NCI-H1694 treated with DMSO at 0.1 percent for 48 hours (cell line): ENCODE results near the gene SLC52A1.
A peak's percentile ranks its signal among the peaks of the same experiment; 100 is the strongest.
"Not testable (repeated sequence)": the region's sequence is repeated elsewhere in the genome, so short reads cannot be mapped to it uniquely, and the experiment has no call there.

Experiments
- DNase-seq: peaks from one replicate; lab custom pipeline; 2025; lab: John Stamatoyannopoulos, UW

Gene SLC52A1

DNA sequence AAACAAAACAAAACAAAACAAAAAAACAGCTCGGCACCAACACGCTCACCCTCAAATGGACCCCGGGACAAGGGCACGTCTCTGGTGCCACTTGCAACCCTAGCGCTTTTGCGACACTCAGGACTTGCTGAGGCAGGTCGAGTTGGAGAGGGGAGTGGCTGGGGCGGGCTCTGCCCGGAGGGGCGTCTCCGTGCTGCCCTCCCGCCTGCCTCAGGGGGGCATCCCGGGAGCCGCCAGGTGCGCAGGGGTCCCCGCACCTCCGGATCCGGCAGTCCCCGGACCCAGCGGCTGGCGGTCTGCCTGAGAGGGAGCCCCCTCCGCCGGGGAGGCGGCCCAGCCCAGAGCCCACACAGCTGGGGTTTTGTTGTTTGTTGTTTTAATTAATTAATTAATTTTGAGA is at the start of gene SLC52A1:
SLC52A1 (minus strand) TSS at position 112 of the 400 bp plus-strand sequence. CDS start 820 bp downstream, outside the sequence.
- no peak for DNase-seq

DNA sequence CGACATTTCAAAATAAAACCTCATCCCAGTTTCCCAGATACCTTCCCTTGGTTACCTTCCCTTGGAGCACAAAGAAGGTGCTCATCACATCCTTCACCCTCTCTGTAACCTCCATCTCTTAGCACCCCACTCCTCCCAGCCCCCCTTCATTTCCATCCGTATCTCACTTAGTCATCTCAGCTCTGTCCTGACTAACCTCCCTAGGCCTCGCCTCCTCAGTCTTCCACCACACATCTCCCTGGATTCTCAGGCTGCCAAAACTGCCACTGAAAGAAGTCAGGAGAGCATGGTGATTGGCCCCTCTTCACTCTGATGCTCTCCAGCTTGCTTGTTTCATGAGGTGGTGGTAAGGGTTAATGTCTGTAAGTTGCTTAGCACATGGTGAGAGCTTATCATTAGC is 45.4 kb upstream of the SLC52A1 start:
- DNase-seq = no peak

DNA sequence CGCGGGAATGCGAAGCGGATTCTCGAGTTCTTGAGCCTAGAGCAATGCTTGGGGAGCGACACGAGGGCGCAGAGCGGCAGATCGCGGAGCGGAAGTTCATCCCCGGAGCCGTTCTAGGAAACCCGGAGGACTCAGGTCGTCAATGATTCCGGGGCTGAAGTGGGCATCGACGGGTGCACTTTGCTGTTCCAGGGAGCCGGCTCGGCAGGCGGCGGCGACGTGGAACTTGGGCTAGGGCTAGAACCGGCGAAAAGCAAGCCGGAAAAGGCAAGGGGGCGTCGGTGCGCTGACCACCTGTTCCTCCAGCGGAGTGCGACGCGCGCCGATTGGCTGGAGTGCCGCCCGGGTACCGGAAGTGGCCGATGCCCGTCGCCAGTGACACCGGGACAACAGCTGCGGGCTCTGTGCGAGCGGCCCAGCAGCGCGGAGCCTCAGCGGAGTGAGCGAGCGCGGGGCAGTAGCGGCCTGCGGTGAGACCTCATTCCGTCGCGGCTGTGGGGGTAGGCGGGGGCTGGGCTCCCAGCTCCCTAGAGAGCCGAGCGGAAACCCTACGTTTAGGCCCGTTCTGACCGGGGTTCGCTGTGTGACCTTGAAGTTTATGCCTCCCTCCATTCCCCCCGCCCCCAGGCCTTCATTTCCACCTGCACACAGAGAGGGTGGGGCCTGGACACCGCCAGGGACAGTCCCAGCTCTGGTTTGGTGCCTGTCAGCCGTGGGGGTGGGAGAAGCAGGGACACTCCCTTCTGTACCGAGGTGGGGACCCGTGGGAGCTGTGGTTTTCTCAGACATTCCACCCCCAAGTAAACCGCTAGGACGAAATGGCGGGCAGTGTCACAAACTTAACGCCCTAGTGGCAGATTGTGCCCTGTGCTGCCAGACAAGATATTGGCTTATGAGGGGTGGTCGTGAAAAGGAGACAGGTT is 43.1 kb upstream of the SLC52A1 start, which contains the start of gene ZFP3:
ZFP3 (plus strand) TSS at position 362 of the 923 bp plus-strand sequence. CDS start 13,038 bp downstream, outside the sequence.
- DNase-seq = peak; percentile 71

- no peak for DNase-seq
These were observed 42.5 kb upstream of the SLC52A1 start for GRCh38 chr17:5077781-5078105.

DNA sequence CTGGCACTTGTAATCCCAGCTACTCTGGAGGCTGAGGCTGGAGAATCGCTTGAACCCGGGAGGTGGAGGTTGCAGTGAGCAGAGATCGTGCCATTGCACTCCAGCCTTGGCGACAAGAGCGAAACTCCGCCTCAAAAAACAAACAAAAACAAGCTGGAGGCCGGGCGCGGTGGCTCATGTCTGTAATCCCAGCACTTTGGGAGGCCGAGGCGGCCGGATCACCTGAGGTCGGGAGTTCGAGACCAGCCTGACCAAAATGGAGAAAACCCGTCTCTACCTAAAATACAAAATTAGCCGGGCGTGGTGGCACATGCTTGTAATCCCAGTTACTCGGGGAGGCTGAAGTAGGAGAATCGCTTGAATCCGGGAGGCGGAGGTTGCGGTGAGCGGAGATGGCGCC is 42.0 kb upstream of the SLC52A1 start:
- DNase-seq = not testable (repeated sequence)

DNA sequence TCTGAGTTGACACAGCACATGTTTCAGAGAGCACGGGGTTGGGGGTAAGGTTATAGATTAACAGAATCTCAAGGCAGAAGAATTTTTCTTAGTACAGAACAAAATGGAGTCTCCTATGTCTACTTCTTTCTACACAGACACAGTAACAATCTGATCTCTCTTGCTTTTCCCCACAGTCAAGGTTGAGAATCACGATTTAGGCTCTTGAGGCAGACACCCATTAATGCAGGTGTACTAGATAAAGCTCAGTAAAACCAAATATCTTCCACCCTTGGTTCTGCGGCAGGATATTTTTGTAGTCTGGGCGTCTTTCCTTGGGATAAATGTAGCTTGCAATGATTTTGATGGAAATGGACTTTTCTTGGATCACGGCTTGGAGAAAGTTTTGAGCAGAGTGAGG is 40.2 kb upstream of the SLC52A1 start:
- not testable (repeated sequence) for DNase-seq

GRCh38 chr17:5069724-5070123 is 34.5 kb upstream of the SLC52A1 start:
- no peak for DNase-seq

- no peak for DNase-seq
These were observed 33.0 kb upstream of the SLC52A1 start for GRCh38 chr17:5068236-5068635.

GRCh38 chr17:5065227-5065744 is 30.1 kb upstream of the SLC52A1 start:
- no peak for DNase-seq

GRCh38 chr17:5055543-5055942 is 20.3 kb upstream of the SLC52A1 start:
- no peak for DNase-seq

GRCh38 chr17:5050278-5050677 is 15.1 kb upstream of the SLC52A1 start:
- no peak for DNase-seq

GRCh38 chr17:5049314-5049841 is 14.2 kb upstream of the SLC52A1 start:
- DNase-seq = no peak

GRCh38 chr17:5047446-5047845 is 12.2 kb upstream of the SLC52A1 start:
- no peak for DNase-seq

DNA sequence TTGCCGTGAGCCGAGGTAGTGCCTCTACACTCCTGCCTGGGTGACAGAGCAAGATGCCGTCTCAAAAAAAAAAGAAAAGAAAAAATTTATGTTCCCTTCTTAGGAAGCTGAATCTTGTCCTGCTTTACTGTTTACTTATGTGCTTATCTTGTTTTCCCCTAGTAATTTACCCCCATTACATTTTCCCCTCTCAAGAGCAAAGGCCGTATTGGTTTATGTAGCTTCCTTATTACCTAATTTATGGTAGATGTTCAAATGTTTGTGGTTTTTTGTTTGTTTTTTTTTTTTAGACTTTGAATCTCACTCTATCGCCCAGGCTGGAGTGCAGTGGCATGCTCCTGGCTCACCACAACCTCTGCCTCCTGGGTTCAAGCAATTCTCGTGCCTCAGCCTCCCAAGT is 10.3 kb upstream of the SLC52A1 start:
- no peak for DNase-seq

- DNase-seq = no peak
These were observed 9.4 kb upstream of the SLC52A1 start for GRCh38 chr17:5044630-5045029.

DNA sequence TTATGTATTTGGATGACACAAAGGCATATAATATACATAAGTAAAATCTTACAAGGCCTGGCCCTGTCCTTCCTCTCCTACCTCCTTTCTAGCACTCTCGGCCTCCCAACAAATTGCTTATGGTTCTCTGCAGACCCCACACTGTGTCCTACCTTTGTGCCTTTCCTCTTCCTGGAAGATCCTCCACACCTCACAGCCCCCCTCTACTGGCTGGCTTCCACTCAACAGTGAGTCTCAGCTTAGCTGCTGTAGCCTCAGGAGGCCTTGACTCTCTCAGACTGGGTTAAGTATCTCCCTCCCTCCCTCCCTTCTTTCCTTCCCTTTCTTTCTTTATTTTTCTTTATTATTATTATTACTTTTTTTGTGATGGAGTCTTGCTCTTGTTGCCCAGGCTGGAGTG is 8.3 kb upstream of the SLC52A1 start:
- no peak for DNase-seq

GRCh38 chr17:5042157-5043022 is 7.2 kb upstream of the SLC52A1 start:
- no peak for DNase-seq

GRCh38 chr17:5034651-5035050 is 575 bp downstream of the SLC52A1 start:
- no peak for DNase-seq

DNA sequence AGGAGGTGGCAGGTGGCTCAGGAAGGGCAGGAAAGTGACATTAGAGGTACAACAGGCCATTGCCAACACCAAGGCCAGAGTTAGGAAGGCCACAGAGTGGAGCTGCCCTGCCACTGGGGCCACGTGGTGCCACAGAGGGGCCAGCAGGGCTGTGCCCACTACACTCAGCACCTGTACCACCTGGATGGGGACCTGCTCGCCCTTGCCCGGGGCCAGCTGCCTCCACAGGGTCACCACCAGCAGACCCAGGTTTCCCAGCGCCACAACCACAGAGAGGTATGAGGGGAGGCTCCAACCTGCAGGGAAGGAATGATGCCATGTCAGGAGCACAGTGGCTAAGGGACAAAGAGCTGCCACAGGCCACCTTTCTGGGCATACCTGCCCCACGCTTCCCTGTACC is 1.2 kb downstream of the SLC52A1 start:
- DNase-seq = no peak

GRCh38 chr17:5033352-5034015 is 1.7 kb downstream of the SLC52A1 start:
- DNase-seq = no peak

- DNase-seq = no peak
These were observed 2.4 kb downstream of the SLC52A1 start for GRCh38 chr17:5032865-5033264.
